GM06990 (cell line): ENCODE data around the gene ARHGAP15.

Experiments used
- DNase-seq: peaks from one replicate; pipeline ENCODE4 v3.0.0-alpha.2; 2011; ENCODE audit not compliant: insufficient read length; ENCODE audit errors: extremely low read depth
- H3K27me3 ChIP-seq: replicated peaks from 2 replicates; pipeline ENCODE4 v1.6.0; 2011; ENCODE audit warnings: low read length; ENCODE audit not compliant: control insufficient read depth, insufficient read depth
- H3K36me3 ChIP-seq: 2 replicates; pipeline ENCODE4 v1.5.1; 2011; ENCODE audit warnings: low read length; ENCODE audit not compliant: control insufficient read depth, insufficient read depth
- H3K4me3 ChIP-seq: replicated peaks from 2 replicates; pipeline ENCODE4 v1.5.1; 2011; ENCODE audit warnings: low read depth, mild to moderate bottlenecking, control low read depth, low read length
- CTCF ChIP-seq: IDR thresholded peaks from 2 replicates; pipeline ENCODE4 v1.5.1; 2011; ENCODE audit warnings: low read length, control low read depth, mild to moderate bottlenecking, inconsistent platforms; ENCODE audit not compliant: insufficient read depth, poor library complexity, severe bottlenecking

The ARHGAP15 gene

GRCh38 chr2:143329288-143329687 lies 200.1 kb downstream of the ARHGAP15 start:
- DNase-seq = no peak
- Histone ChIP-seq H3K27me3 (no peaks in the 10 kb centered on the region), H3K36me3 (no peaks in the 10 kb centered on the region; the same call in 1 of the 2 replicates), H3K4me3 (no peak overlapping the region)
- TF ChIP-seq CTCF = no peak

- Histone ChIP-seq H3K36me3 (no peaks in the 10 kb centered on the region; the same call in 1 of the 2 replicates), H3K27me3 (no peaks in the 10 kb centered on the region), H3K4me3 (no peak overlapping the region)
- no peak for DNase-seq
- no peak for TF ChIP-seq CTCF
These were observed 204.1 kb downstream of the ARHGAP15 start for GRCh38 chr2:143333168-143333791.

- TF ChIP-seq CTCF = no peak
- DNase-seq = no peak
- H3K27me3 ChIP-seq = no peaks in the 10 kb centered on the region
These were observed 204.6 kb downstream of the ARHGAP15 start for GRCh38 chr2:143333847-143334246.

GRCh38 chr2:143334837-143335236 lies 205.6 kb downstream of the ARHGAP15 start:
- Histone ChIP-seq H3K36me3 (no peaks in the 10 kb centered on the region), H3K27me3 (no peaks in the 10 kb centered on the region), H3K4me3 (no peak overlapping the region)
- no peak for DNase-seq
- no peak for TF ChIP-seq CTCF

More at GRCh38 chr2:143333847-143334246, 204.6 kb downstream of the ARHGAP15 start:
- H3K36me3 ChIP-seq = no peaks in the 10 kb centered on the region; the same call in 1 of the 2 replicates
- no peak overlapping the region for H3K4me3 ChIP-seq

- no peak for DNase-seq
- no peak overlapping the region for H3K4me3 ChIP-seq
- TF ChIP-seq CTCF = no peak
- no peaks in the 10 kb centered on the region for H3K27me3 ChIP-seq
- no peaks in the 10 kb centered on the region for H3K36me3 ChIP-seq
These were observed 207.5 kb downstream of the ARHGAP15 start for GRCh38 chr2:143336719-143337210.

GRCh38 chr2:143341478-143341877 lies 212.3 kb downstream of the ARHGAP15 start:
- no peak for DNase-seq
- Histone ChIP-seq H3K36me3 (no peaks in the 10 kb centered on the region), H3K4me3 (no peak overlapping the region), H3K27me3 (no peaks in the 10 kb centered on the region)
- TF ChIP-seq CTCF = no peak
